ENCODE results near the gene MKLN1. TPM values are rescaled to one million over a fixed set of nuclear protein-coding genes. Genes with fewer than 3 reads are reported as not detected.
"Not testable (repeated sequence)": the region's sequence is repeated elsewhere in the genome, so short reads cannot be mapped to it uniquely, and the experiment has no call there.

The MKLN1 gene
- total RNA-seq, 1 experiment from 2014 or later: 38.5 TPM

DNA sequence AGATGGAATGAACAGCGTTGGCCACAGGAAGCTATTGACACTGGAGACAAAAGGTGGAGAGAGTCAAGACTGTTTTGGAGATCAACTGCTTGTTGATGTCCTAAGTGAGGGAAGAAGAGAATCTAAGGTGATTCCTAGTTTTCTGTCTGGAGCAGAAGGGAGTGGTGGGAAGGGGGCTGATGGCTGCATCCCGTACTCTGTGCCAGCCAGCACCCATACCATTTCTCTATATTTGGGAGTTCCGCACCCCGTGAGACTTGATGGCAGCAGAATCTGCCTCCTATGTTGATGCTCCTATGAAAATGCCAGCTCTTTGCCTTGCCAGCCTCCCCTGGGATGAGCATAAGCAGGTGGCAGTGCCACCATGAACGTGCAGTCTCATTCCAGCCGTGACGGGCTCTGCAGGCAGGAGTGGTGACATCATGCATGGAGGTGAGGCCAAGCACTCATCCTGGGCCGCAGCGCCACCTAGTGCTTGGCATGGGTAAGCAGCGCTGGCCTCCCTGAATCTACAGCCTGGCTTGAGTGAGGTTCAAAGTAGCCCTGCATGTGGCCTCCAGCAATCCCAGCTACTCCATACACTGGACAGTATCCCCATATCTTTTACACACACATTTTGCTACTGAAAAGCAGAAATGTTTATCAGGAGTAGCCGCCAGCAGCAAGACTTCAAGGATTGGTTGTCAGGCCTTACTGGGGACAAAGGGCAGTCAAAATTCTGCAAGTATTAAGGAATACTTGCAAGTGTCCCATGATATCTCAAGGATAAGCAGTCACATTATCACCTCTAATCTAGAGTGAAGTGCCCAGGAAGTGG lies 185.8 kb downstream of the MKLN1 start:
- H3K9me3 ChIP-seq (replicated peaks): no peaks in the 10 kb centered on the region
- 0 out of 2 replicates have a peak, but pooled peaks cover 3% of the 10 kb centered on the region for H3K36me3 ChIP-seq
- no peak overlapping the region for H3K27ac ChIP-seq
- DNase-seq (ENCODE audit: low read depth in 1 of 2, low spot score in 2 of 2): peak; percentile 60 to 81
- peaks cover 7% of the 10 kb centered on the region for H3K4me1 ChIP-seq (replicated peaks)
- H3K27me3 ChIP-seq (replicated peaks): no peaks in the 10 kb centered on the region
- H3K4me3 ChIP-seq: no peak overlapping the region

DNA sequence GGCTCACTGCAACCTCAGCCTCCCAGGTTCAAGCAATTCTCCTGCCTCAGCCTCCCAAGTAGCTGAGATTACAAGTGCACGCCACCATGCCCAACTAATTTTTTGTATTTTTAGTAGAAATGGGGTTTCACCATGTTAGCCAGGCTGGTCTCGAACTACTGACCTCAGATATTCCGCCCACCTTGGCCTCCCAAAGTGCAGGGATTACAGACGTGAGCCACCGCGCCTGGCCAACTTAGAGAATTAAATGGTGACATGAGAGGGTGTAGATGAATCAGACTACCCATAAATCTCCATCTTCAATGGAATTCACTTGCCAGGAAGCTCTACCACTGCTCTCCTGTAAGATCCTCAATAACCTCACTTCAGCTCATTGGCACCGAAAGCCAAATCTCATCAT lies 187.8 kb downstream of the MKLN1 start:
- not testable (repeated sequence) for H3K36me3 ChIP-seq; H3K27me3 ChIP-seq (replicated peaks); H3K27ac ChIP-seq; DNase-seq (ENCODE audit: low read depth in 1 of 2, low spot score in 2 of 2); H3K9me3 ChIP-seq (replicated peaks); H3K4me3 ChIP-seq; H3K4me1 ChIP-seq (replicated peaks)

- no peaks in the 10 kb centered on the region for H3K9me3 ChIP-seq (replicated peaks)
- H3K4me3 ChIP-seq: no peak overlapping the region
- H3K27ac ChIP-seq: no peak overlapping the region
- H3K36me3 ChIP-seq: no peaks in the 10 kb centered on the region
- DNase-seq (ENCODE audit: low read depth in 1 of 2, low spot score in 2 of 2): no peak
- no peaks in the 10 kb centered on the region for H3K27me3 ChIP-seq (replicated peaks)
- H3K4me1 ChIP-seq (replicated peaks): peaks cover 7% of the 10 kb centered on the region
Measured at GRCh38 chr7:131517218-131517923, 189.7 kb downstream of the MKLN1 start.

- Histone ChIP-seq H3K36me3 (no peaks in the 10 kb centered on the region), H3K4me3 (no peak overlapping the region), H3K4me1 (replicated peaks) (peaks cover 1% of the 10 kb centered on the region), H3K9me3 (replicated peaks) (no peaks in the 10 kb centered on the region), H3K27ac (no peak overlapping the region), H3K27me3 (replicated peaks) (no peaks in the 10 kb centered on the region)
- DNase-seq (ENCODE audit: low read depth in 1 of 2, low spot score in 2 of 2): no peak
Measured at GRCh38 chr7:131518626-131519025, 190.9 kb downstream of the MKLN1 start.

DNA sequence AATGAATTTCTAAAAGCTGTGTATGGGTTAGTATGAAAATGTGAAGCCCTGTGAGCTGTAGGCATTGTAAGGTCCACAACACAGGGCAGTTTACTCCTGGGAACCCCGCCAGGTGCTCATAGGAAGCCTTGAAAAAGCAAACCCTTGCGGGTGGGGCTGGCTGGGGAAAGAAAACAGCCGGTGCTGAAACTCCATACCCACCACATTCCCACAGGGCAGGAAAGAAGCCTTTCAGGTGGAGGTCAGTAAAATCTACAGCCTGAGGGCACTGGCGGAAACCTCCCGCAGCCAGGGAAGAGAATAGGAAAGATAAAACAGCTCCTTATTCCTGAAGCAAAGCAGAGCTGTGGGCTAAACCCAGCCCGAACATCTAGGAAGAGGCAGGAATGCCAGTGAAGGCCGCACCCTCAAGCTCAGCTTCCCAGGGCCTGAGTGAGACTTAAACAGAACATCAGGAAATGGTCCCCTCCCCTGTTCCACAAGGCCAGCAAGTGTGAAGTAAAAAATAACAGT lies 194.0 kb downstream of the MKLN1 start:
- no peak overlapping the region for H3K4me3 ChIP-seq
- no peaks in the 10 kb centered on the region for H3K36me3 ChIP-seq
- DNase-seq (ENCODE audit: low read depth in 1 of 2, low spot score in 2 of 2): no peak
- H3K4me1 ChIP-seq (replicated peaks): no peaks in the 10 kb centered on the region; the same call in none of the 2 replicates
- H3K27me3 ChIP-seq (replicated peaks): no peaks in the 10 kb centered on the region
- H3K27ac ChIP-seq: no peak overlapping the region
- no peaks in the 10 kb centered on the region for H3K9me3 ChIP-seq (replicated peaks)

- Histone ChIP-seq H3K4me1 (replicated peaks) (no peaks in the 10 kb centered on the region; the same call in none of the 2 replicates), H3K36me3 (no peaks in the 10 kb centered on the region), H3K27me3 (replicated peaks) (no peaks in the 10 kb centered on the region), H3K4me3 (no peak overlapping the region), H3K9me3 (replicated peaks) (no peaks in the 10 kb centered on the region), H3K27ac (no peak overlapping the region)
- no peak for DNase-seq (ENCODE audit: low read depth in 1 of 2, low spot score in 2 of 2)
Measured at GRCh38 chr7:131522325-131522930, 194.8 kb downstream of the MKLN1 start.

- no peaks in the 10 kb centered on the region for H3K27me3 ChIP-seq (replicated peaks)
- no peaks in the 10 kb centered on the region for H3K9me3 ChIP-seq (replicated peaks)
- H3K36me3 ChIP-seq: no peaks in the 10 kb centered on the region
- H3K27ac ChIP-seq: no peak overlapping the region
- no peak for DNase-seq (ENCODE audit: low read depth in 1 of 2, low spot score in 2 of 2)
- H3K4me3 ChIP-seq: no peak overlapping the region
- no peaks in the 10 kb centered on the region; the same call in none of the 2 replicates for H3K4me1 ChIP-seq (replicated peaks)
Measured at GRCh38 chr7:131524115-131524514, 196.4 kb downstream of the MKLN1 start.

- no peaks in the 10 kb centered on the region; the same call in none of the 2 replicates for H3K4me1 ChIP-seq (replicated peaks)
- no peaks in the 10 kb centered on the region for H3K9me3 ChIP-seq (replicated peaks)
- H3K27ac ChIP-seq: no peak overlapping the region
- H3K27me3 ChIP-seq (replicated peaks): no peaks in the 10 kb centered on the region
- H3K36me3 ChIP-seq: no peaks in the 10 kb centered on the region
- no peak overlapping the region for H3K4me3 ChIP-seq
- DNase-seq (ENCODE audit: low read depth in 1 of 2, low spot score in 2 of 2): no peak
Measured at GRCh38 chr7:131524703-131525102, 197.0 kb downstream of the MKLN1 start.

DNA sequence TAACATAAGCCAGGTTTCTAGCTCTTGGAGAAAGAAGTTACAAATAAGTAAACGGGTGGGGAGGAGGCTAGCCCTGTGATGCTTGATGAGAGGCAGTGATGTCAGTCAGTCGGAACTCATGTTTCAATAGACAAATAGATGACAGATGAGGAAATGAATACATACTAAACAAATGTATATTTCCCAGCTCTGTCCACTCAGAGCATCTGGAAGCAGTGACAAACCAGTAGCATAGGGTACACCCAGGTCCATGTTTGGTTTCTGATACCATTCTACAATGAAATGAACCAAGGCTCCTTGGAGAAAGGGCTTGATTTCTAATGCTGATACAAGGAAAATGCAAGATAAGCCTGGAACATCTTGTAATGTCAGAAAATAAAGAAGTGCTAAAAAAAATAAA lies 198.1 kb downstream of the MKLN1 start:
- Histone ChIP-seq H3K27me3 (replicated peaks) (no peaks in the 10 kb centered on the region), H3K36me3 (no peaks in the 10 kb centered on the region), H3K9me3 (replicated peaks) (no peaks in the 10 kb centered on the region), H3K4me3 (no peak overlapping the region), H3K4me1 (replicated peaks) (no peaks in the 10 kb centered on the region; the same call in none of the 2 replicates), H3K27ac (no peak overlapping the region)
- no peak for DNase-seq (ENCODE audit: low read depth in 1 of 2, low spot score in 2 of 2)

GRCh38 chr7:131527456-131527855 lies 199.8 kb downstream of the MKLN1 start:
- Histone ChIP-seq H3K27me3 (replicated peaks) (no peaks in the 10 kb centered on the region), H3K4me3 (no peak overlapping the region), H3K4me1 (replicated peaks) (no peaks in the 10 kb centered on the region; the same call in 1 of the 2 replicates), H3K9me3 (replicated peaks) (no peaks in the 10 kb centered on the region), H3K27ac (no peak overlapping the region), H3K36me3 (no peaks in the 10 kb centered on the region)
- DNase-seq (ENCODE audit: low read depth in 1 of 2, low spot score in 2 of 2): no peak

GRCh38 chr7:131529179-131529578 lies 201.5 kb downstream of the MKLN1 start:
- no peaks in the 10 kb centered on the region for H3K36me3 ChIP-seq
- DNase-seq (ENCODE audit: low read depth in 1 of 2, low spot score in 2 of 2): no peak
- no peak overlapping the region for H3K27ac ChIP-seq
- no peaks in the 10 kb centered on the region for H3K4me1 ChIP-seq (replicated peaks)
- H3K4me3 ChIP-seq: no peak overlapping the region
- no peaks in the 10 kb centered on the region for H3K9me3 ChIP-seq (replicated peaks)
- no peaks in the 10 kb centered on the region for H3K27me3 ChIP-seq (replicated peaks)

- DNase-seq (ENCODE audit: low read depth in 1 of 2, low spot score in 2 of 2): no peak
- Histone ChIP-seq H3K36me3 (no peaks in the 10 kb centered on the region), H3K9me3 (replicated peaks) (no peaks in the 10 kb centered on the region), H3K4me1 (replicated peaks) (no peaks in the 10 kb centered on the region), H3K27ac (no peak overlapping the region), H3K27me3 (replicated peaks) (no peaks in the 10 kb centered on the region), H3K4me3 (no peak overlapping the region)
Measured at GRCh38 chr7:131529617-131530016, 201.9 kb downstream of the MKLN1 start.

DNA sequence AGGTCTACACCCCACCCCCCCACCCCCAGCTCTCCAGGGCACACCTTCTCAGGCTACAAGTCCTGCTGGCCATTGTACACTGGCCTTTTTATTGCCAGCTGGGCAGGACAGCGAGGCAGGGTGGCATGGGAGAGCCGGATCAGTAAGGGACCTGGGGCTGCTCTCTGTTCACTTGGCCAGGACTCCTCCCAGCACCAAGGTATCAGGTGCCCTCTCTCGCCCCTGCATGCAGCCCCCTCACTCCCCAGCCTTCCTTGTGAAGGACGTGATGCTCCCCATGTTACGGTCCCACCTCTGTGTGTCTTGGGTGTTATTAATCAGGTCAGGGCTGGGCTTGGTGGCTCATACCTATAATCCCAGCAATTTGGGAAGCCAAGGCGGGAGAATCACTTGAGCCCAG lies 202.5 kb downstream of the MKLN1 start:
- Histone ChIP-seq H3K27me3 (replicated peaks) (no peaks in the 10 kb centered on the region), H3K9me3 (replicated peaks) (no peaks in the 10 kb centered on the region), H3K4me1 (replicated peaks) (no peaks in the 10 kb centered on the region), H3K36me3 (no peaks in the 10 kb centered on the region), H3K27ac (no peak overlapping the region), H3K4me3 (no peak overlapping the region)
- no peak for DNase-seq (ENCODE audit: low read depth in 1 of 2, low spot score in 2 of 2)

Measured in SJSA1 (cell line).